HepG2 (cell line): ENCODE results near the gene RASGRF1. TPM values are rescaled to one million over a fixed set of nuclear protein-coding genes. Genes with fewer than 3 reads are reported as not detected.

Experiments used
- ARID2 ChIP-seq: sonication (generic); formaldehyde crosslinking; IDR thresholded peaks from 2 replicates; pipeline ENCODE4 v1.8.1; 2022; ENCODE audit warnings: mild to moderate bottlenecking, missing genetic modification reagents, borderline replicate concordance
- EHMT2 ChIP-seq: fragments of 200-600 bp; sonication (generic); IDR thresholded peaks from 2 replicates; pipeline ENCODE4 v1.7.0; 2017; ENCODE audit warnings: antibody characterized with exemption, low read depth, low read length, borderline replicate concordance
- GFI1 ChIP-seq: sonication (generic); formaldehyde crosslinking; IDR thresholded peaks from 2 replicates; pipeline ENCODE4 v1.5.0; 2020; ENCODE audit warnings: missing genetic modification reagents, mild to moderate bottlenecking, borderline replicate concordance
- RAD21 ChIP-seq: fragments of 450-650 bp; formaldehyde crosslinking; IDR thresholded peaks from 2 replicates; pipeline ENCODE4 v1.5.0; 2020; ENCODE audit warnings: mild to moderate bottlenecking
- RBFOX2 ChIP-seq: fragments of 200-400 bp; formaldehyde crosslinking; IDR thresholded peaks from 2 replicates; pipeline ENCODE4 v1.6.1; 2017; ENCODE audit warnings: low read depth, mild to moderate bottlenecking, low read length
- SP1 ChIP-seq, 2 experiments: fragments of 450-650 bp in 1 of 2; sonication (generic) in 1 of 2; formaldehyde crosslinking in 1 of 2; IDR thresholded peaks; 2 replicates each; pipeline versions ENCODE4 v1.4.0 to v1.6.1; 2016 to 2020; ENCODE audit warnings: missing genetic modification reagents in 1 of 2
- SPEN ChIP-seq: sonication (generic); formaldehyde crosslinking; IDR thresholded peaks from 2 replicates; pipeline ENCODE4 v1.5.1; 2020; ENCODE audit warnings: low read depth, mild to moderate bottlenecking, missing genetic modification reagents
- ZBTB20 ChIP-seq: sonication (generic); formaldehyde crosslinking; IDR thresholded peaks from 2 replicates; pipeline ENCODE4 v1.8.1; 2023; ENCODE audit warnings: missing genetic modification reagents, low read depth, mild to moderate bottlenecking, borderline replicate concordance
- ZFP37 ChIP-seq: sonication (generic); formaldehyde crosslinking; IDR thresholded peaks from 2 replicates; pipeline ENCODE4 v1.4.0; 2020; ENCODE audit warnings: missing genetic modification reagents, borderline replicate concordance
- ZNF232 ChIP-seq: sonication (generic); formaldehyde crosslinking; IDR thresholded peaks from 2 replicates; pipeline ENCODE4 v1.4.0; 2020; ENCODE audit warnings: missing genetic modification reagents, borderline replicate concordance
- ZNF331 ChIP-seq: sonication (generic); formaldehyde crosslinking; IDR thresholded peaks from 2 replicates; pipeline ENCODE4 v1.4.0; 2020; ENCODE audit warnings: missing genetic modification reagents
- ZNF614 ChIP-seq: IDR thresholded peaks from 2 replicates; pipeline ENCODE4 v1.6.1; 2018; ENCODE audit warnings: missing biosample characterization, missing genetic modification reagents, inconsistent platforms, borderline replicate concordance
- ZNF776 ChIP-seq: sonication (generic); formaldehyde crosslinking; IDR thresholded peaks from 2 replicates; pipeline ENCODE4 v1.4.0; 2020; ENCODE audit warnings: mild to moderate bottlenecking, missing genetic modification reagents
- ZNF816 ChIP-seq: sonication (generic); formaldehyde crosslinking; IDR thresholded peaks from 2 replicates; pipeline ENCODE4 v1.8.0; 2022; ENCODE audit warnings: missing genetic modification reagents, mild to moderate bottlenecking, borderline replicate concordance
- ZNF83 ChIP-seq: sonication (generic); formaldehyde crosslinking; IDR thresholded peaks from 2 replicates; pipeline ENCODE4 v1.4.0; 2020; ENCODE audit warnings: missing genetic modification reagents, mild to moderate bottlenecking, borderline replicate concordance
- polyA plus RNA-seq, 8 experiments: library from polyadenylated mRNA; depleted of rRNA in 3 of 8; stranded (reverse) in 7 of 8; unstranded in 1 of 8; fragments of >200 nt; fragmentation: Illumina TruSeq in 4 of 8; extraction: Trizol in 4 of 8; gene quantifications; 2 replicates each; pipeline versions ENCODE4 v1.2.1 to v1.2.3, GENCODE V29; 2011 to 2016; ENCODE audit warnings: low read depth in 4 of 8, missing spikeins in 1 of 8, mixed read lengths in 1 of 8; ENCODE audit not compliant: insufficient read depth in 1 of 8
- total RNA-seq, 5 experiments: library from RNA; depleted of rRNA; stranded (reverse); fragments of >200 nt; fragmentation: Illumina TruSeq; extraction: Trizol; gene quantifications; 2 replicates each; pipeline ENCODE4 v1.2.3, GENCODE V29; 2016; ENCODE audit warnings: low read depth in 1 of 5
- TF ChIP-seq, protein P1 (sequence below): sonication (generic); formaldehyde crosslinking; IDR thresholded peaks from 2 replicates; pipeline ENCODE4 v1.4.0; 2020; ENCODE audit warnings: missing genetic modification reagents
- TF ChIP-seq, protein P2 (sequence below): sonication (generic); formaldehyde crosslinking; IDR thresholded peaks from 2 replicates; pipeline ENCODE4 v1.5.1; 2020; ENCODE audit warnings: missing genetic modification reagents, mild to moderate bottlenecking, borderline replicate concordance
- TF ChIP-seq, protein P3 (sequence below): sonication (generic); formaldehyde crosslinking; conservative IDR thresholded peaks from 2 replicates; pipeline ENCODE4 v1.4.0; 2020; ENCODE audit warnings: missing genetic modification reagents
- TF ChIP-seq, protein P4 (sequence below): sonication (generic); formaldehyde crosslinking; IDR thresholded peaks from 2 replicates; pipeline ENCODE4 v1.5.0; 2020; ENCODE audit warnings: mild to moderate bottlenecking, low read depth, missing genetic modification reagents, borderline replicate concordance
- TF ChIP-seq, protein P5 (sequence below): sonication (generic); formaldehyde crosslinking; IDR thresholded peaks from 2 replicates; pipeline ENCODE4 v1.8.0; 2022; ENCODE audit warnings: mild to moderate bottlenecking, missing genetic modification reagents, moderate library complexity

RASGRF1 gene
- total and polyA plus RNA-seq, 2 of the 13 experiments (the other 11 are each of a cell fraction or from before 2014, with no cell fraction given) = 0.55 to 3.0 TPM

DNA sequence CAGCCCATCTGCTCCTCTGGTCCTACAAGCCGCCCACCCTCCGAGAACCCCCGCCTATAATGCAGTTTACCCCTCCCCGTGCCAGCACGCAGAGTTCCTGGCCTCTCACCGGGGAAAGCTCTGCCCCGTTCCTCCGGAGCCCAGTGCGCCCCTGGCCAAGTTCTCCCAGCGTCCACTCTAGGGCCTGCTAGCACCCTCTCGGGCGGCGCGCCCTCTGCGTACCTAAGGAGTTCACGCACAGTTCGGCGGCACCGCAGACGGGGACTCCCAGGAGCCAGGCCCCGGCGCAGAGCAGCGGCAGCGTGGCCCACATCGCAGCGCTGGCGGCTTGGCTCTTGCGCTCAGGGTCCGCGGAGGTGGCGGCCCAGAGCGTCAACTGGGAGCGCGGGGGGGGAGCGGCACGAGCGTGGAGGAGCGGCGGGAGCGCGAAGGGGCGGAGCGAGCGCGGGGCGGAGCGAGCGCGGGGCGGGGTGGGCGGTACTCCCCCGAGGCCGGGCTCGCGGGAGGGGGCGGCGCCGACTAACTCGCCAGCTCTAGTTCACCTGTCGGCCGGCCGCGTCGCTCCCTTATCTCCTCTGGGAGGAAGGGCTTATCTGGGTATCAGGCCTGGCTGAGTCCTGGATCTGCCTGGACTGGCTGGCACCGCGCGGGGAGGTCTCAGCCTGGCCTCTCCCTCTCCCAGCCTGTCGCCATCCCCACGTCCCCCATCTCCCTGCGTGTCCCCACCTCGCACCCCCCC is 145.7 kb downstream of the RASGRF1 start, which contains the start of gene CTSH (continued):
- TF ChIP-seq, protein P1, sequence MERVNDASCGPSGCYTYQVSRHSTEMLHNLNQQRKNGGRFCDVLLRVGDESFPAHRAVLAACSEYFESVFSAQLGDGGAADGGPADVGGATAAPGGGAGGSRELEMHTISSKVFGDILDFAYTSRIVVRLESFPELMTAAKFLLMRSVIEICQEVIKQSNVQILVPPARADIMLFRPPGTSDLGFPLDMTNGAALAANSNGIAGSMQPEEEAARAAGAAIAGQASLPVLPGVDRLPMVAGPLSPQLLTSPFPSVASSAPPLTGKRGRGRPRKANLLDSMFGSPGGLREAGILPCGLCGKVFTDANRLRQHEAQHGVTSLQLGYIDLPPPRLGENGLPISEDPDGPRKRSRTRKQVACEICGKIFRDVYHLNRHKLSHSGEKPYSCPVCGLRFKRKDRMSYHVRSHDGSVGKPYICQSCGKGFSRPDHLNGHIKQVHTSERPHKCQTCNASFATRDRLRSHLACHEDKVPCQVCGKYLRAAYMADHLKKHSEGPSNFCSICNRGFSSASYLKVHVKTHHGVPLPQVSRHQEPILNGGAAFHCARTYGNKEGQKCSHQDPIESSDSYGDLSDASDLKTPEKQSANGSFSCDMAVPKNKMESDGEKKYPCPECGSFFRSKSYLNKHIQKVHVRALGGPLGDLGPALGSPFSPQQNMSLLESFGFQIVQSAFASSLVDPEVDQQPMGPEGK (CRISPR knock-in tag) = peak; percentile 90
- peak; percentile 88 for TF ChIP-seq RBFOX2
- TF ChIP-seq EHMT2 = no peak
- no peak for TF ChIP-seq SP1 (IDR thresholded peaks at IDR 0.05)
- peak; percentile 75 for TF ChIP-seq SP1 (CRISPR knock-in tag; IDR thresholded peaks at IDR 0.05)
- peak; percentile 41; the same call in 1 of the 2 replicates for TF ChIP-seq GFI1 (CRISPR knock-in tag)
- TF ChIP-seq, protein P2, sequence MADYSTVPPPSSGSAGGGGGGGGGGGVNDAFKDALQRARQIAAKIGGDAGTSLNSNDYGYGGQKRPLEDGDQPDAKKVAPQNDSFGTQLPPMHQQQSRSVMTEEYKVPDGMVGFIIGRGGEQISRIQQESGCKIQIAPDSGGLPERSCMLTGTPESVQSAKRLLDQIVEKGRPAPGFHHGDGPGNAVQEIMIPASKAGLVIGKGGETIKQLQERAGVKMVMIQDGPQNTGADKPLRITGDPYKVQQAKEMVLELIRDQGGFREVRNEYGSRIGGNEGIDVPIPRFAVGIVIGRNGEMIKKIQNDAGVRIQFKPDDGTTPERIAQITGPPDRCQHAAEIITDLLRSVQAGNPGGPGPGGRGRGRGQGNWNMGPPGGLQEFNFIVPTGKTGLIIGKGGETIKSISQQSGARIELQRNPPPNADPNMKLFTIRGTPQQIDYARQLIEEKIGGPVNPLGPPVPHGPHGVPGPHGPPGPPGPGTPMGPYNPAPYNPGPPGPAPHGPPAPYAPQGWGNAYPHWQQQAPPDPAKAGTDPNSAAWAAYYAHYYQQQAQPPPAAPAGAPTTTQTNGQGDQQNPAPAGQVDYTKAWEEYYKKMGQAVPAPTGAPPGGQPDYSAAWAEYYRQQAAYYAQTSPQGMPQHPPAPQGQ (CRISPR knock-in tag) = no peak
- TF ChIP-seq ZNF614 (CRISPR knock-in tag) = peak; percentile 62; the same call in 1 of the 2 replicates
- TF ChIP-seq ZNF776 (CRISPR knock-in tag) = peak; percentile 50; the same call in 1 of the 2 replicates
- no peak for TF ChIP-seq ZNF816
- TF ChIP-seq ZNF83 (CRISPR knock-in tag) = peak; percentile 60
- TF ChIP-seq, protein P3, sequence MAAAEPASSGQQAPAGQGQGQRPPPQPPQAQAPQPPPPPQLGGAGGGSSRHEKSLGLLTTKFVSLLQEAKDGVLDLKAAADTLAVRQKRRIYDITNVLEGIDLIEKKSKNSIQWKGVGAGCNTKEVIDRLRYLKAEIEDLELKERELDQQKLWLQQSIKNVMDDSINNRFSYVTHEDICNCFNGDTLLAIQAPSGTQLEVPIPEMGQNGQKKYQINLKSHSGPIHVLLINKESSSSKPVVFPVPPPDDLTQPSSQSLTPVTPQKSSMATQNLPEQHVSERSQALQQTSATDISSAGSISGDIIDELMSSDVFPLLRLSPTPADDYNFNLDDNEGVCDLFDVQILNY (CRISPR knock-in tag) = peak; percentile 33; the same call in 1 of the 2 replicates
- peak; percentile 81 for TF ChIP-seq SPEN (CRISPR knock-in tag)
- TF ChIP-seq ZNF232 = no peak
- peak; percentile 71; the same call in 1 of the 2 replicates for TF ChIP-seq ZBTB20 (CRISPR knock-in tag)
- TF ChIP-seq, protein P4, sequence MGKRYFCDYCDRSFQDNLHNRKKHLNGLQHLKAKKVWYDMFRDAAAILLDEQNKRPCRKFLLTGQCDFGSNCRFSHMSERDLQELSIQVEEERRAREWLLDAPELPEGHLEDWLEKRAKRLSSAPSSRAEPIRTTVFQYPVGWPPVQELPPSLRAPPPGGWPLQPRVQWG (CRISPR knock-in tag) = no peak
- peak; percentile 72; the same call in 1 of the 2 replicates for TF ChIP-seq ZNF331 (CRISPR knock-in tag)
- TF ChIP-seq ARID2 = no peak
- TF ChIP-seq ZFP37 = no peak
- TF ChIP-seq, protein P5, sequence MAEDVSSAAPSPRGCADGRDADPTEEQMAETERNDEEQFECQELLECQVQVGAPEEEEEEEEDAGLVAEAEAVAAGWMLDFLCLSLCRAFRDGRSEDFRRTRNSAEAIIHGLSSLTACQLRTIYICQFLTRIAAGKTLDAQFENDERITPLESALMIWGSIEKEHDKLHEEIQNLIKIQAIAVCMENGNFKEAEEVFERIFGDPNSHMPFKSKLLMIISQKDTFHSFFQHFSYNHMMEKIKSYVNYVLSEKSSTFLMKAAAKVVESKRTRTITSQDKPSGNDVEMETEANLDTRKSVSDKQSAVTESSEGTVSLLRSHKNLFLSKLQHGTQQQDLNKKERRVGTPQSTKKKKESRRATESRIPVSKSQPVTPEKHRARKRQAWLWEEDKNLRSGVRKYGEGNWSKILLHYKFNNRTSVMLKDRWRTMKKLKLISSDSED (CRISPR knock-in tag) = peak; percentile 82; the same call in 1 of the 2 replicates
- peak; percentile 46 for TF ChIP-seq RAD21 (CRISPR knock-in tag)
